ENCODE measurements around the gene DPEP3. TPM values are rescaled to one million over a fixed set of nuclear protein-coding genes. Genes with fewer than 3 reads are reported as not detected.

DPEP3 gene
- total RNA-seq, 1 experiment from 2014 or later = not detected

DNA sequence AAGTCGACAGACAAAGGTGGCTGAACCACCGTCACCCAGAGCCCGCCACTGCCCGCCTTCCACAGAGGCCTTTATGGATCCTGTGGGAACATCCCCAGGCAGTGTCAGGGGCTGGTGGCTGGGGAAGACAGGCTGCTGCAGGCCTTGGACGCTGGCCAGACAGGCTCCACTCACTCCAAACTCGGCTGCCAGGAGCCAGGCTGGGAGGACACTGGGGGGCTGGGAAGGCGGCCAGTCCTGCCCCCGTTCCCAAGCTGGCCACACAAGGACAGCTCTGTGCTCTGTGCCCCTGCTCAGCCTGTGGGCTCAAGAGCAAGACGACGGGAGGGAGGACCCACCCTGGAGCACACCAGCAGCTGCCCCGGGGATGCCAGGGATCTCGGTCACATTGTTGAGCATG is 28.8 kb downstream of the DPEP3 start:
- no peak for TF ChIP-seq EZH2phosphoT487 (IDR thresholded peaks at IDR 0.05; ENCODE audit: borderline replicate concordance, low read length)
- no peak for TF ChIP-seq CTCF (conservative IDR thresholded peaks at IDR 0.05; ENCODE audit: low read depth, low read length)
- no peak for TF ChIP-seq EZH2 (IDR thresholded peaks at IDR 0.05; ENCODE audit: low read length, unreplicated experiment)
- CTCF ChIA-PET = no interaction called here
- no peak overlapping the region for H3K9ac ChIP-seq (ENCODE audit: low read length)

DNA sequence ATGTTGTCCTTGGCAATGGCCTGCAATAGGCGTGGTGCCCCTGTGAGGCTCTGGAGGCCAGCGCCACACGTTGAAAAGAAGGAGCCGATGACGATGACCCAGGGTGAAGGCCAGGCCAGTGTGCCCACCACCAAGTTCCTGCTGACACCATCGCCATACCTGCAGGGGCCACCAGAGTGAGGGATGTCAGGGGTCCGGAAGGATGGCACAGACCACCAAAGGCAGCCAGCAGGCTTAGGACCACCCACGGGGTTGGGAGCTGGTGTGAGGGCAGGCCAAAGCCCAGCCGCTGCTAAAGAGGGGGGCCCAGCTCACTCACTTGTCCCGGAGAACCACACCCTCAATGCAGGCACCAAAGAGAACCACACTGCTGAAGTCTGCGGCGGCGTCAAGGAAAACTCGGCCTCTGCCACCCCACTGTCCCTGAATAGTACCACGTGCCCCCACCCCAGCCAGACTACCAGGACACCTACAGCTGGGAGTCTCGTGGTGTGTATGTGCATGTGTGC is 29.9 kb downstream of the DPEP3 start:
- no TSS peak for BruUV-seq (replicated peaks)
- Histone ChIP-seq H3K4me1 (ENCODE audit: insufficient read depth, low read length) (no peaks in the 10 kb centered on the region), H3K36me3 (ENCODE audit: low read depth, low read length) (no peaks in the 10 kb centered on the region; the same call in 1 of the 2 replicates), H3K9me3 (ENCODE audit: low read length) (no peaks in the 10 kb centered on the region), H2AFZ (ENCODE audit: low read length) (no peak overlapping the region), H3F3A (ENCODE audit: low read length, unreplicated experiment) (no peaks in the 10 kb centered on the region), H3K9ac (ENCODE audit: low read length) (no peak overlapping the region), H3K27me3 (ENCODE audit: low read length) (no peaks in the 10 kb centered on the region), H4K20me1 (ENCODE audit: low read length) (no peaks in the 10 kb centered on the region), H3K27ac (ENCODE audit: low read length) (no peak overlapping the region), H3K79me2 (ENCODE audit: low read length) (no peaks in the 10 kb centered on the region), H3K4me2 (ENCODE audit: low read length) (no peak overlapping the region), H3K9me2 (replicated peaks; ENCODE audit: low read length) (no peaks in the 10 kb centered on the region), H3K4me3 (ENCODE audit: low read length) (no peak overlapping the region)
- ChIA-PET POLR2A (ENCODE audit: unreplicated experiment) (no interaction called here), CTCF (interaction anchor here (0.6 kb wide), 1 partner anchor 66 kb away, joined by 4 read pairs; the partner anchor contains the start of gene NRN1L)
- intact Hi-C loops (cut with micrococcal nuclease) = no loop called here
- no peak for ATAC-seq
- TF ChIP-seq EZH2phosphoT487 (IDR thresholded peaks at IDR 0.05; ENCODE audit: borderline replicate concordance, low read length) = no peak
- no peak for TF ChIP-seq CTCF (conservative IDR thresholded peaks at IDR 0.05; ENCODE audit: low read depth, low read length)
- TF ChIP-seq EZH2 (IDR thresholded peaks at IDR 0.05; ENCODE audit: low read length, unreplicated experiment) = no peak
- DNase-seq = no peak

More for the DNA sequence above, 28.8 kb downstream of the DPEP3 start:
- Histone ChIP-seq H3K27ac (ENCODE audit: low read length) (no peak overlapping the region), H4K20me1 (ENCODE audit: low read length) (no peaks in the 10 kb centered on the region), H3K4me3 (ENCODE audit: low read length) (no peak overlapping the region), H3K36me3 (ENCODE audit: low read depth, low read length) (no peaks in the 10 kb centered on the region; the same call in 1 of the 2 replicates), H3K27me3 (ENCODE audit: low read length) (no peaks in the 10 kb centered on the region), H3K4me1 (ENCODE audit: insufficient read depth, low read length) (no peaks in the 10 kb centered on the region), H3K79me2 (ENCODE audit: low read length) (no peaks in the 10 kb centered on the region), H3K9me3 (ENCODE audit: low read length) (no peaks in the 10 kb centered on the region), H2AFZ (ENCODE audit: low read length) (no peak overlapping the region), H3F3A (ENCODE audit: low read length, unreplicated experiment) (no peaks in the 10 kb centered on the region), H3K9me2 (replicated peaks; ENCODE audit: low read length) (no peaks in the 10 kb centered on the region), H3K4me2 (ENCODE audit: low read length) (no peak overlapping the region)
- POLR2A ChIA-PET (ENCODE audit: unreplicated experiment) = no interaction called here
- no peak for ATAC-seq
- no peak for DNase-seq
- intact Hi-C loops (cut with micrococcal nuclease) = no loop called here
- BruUV-seq (replicated peaks) = no TSS peak

DNA sequence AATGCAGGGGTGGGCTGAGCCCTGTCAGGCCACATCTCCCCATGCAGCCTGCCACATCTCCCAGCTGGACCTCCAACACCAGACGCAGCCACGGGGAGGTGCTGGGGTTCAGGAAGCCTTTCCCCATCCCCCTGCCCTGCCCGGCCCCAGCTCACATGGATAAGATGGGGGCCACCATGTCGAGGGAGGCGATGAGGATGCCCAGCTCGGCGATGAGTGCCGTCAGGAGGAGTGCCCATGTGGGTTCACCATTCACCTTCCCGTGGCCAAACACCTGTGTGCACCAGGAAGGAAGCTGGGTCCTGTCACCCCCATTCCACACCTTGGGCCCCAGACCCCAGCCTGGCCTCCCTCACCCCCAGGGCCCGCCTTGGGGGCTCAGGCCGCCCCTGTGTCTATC is 30.7 kb downstream of the DPEP3 start:
- DNase-seq = no peak
- H3K36me3 ChIP-seq (ENCODE audit: low read depth, low read length) = no peaks in the 10 kb centered on the region; the same call in 1 of the 2 replicates
- CTCF ChIA-PET = interaction anchor here (0.6 kb wide), 1 partner anchor 65 kb away, joined by 4 read pairs; the partner anchor contains the start of gene NRN1L

More for the DNA sequence above, 30.7 kb downstream of the DPEP3 start:
- POLR2A ChIA-PET (ENCODE audit: unreplicated experiment) = no interaction called here
- Histone ChIP-seq H3K4me2 (ENCODE audit: low read length) (no peak overlapping the region), H3K9me3 (ENCODE audit: low read length) (no peaks in the 10 kb centered on the region), H3K27ac (ENCODE audit: low read length) (no peak overlapping the region), H4K20me1 (ENCODE audit: low read length) (no peaks in the 10 kb centered on the region), H3K27me3 (ENCODE audit: low read length) (no peaks in the 10 kb centered on the region), H3K4me3 (ENCODE audit: low read length) (no peak overlapping the region), H3K9ac (ENCODE audit: low read length) (no peak overlapping the region), H2AFZ (ENCODE audit: low read length) (no peak overlapping the region), H3K79me2 (ENCODE audit: low read length) (no peaks in the 10 kb centered on the region), H3K9me2 (replicated peaks; ENCODE audit: low read length) (no peaks in the 10 kb centered on the region), H3K4me1 (ENCODE audit: insufficient read depth, low read length) (no peaks in the 10 kb centered on the region), H3F3A (ENCODE audit: low read length, unreplicated experiment) (no peaks in the 10 kb centered on the region)
- intact Hi-C loops (cut with micrococcal nuclease) = no loop called here
- TF ChIP-seq EZH2 (IDR thresholded peaks at IDR 0.05; ENCODE audit: low read length, unreplicated experiment) (no peak), EZH2phosphoT487 (IDR thresholded peaks at IDR 0.05; ENCODE audit: borderline replicate concordance, low read length) (no peak), CTCF (conservative IDR thresholded peaks at IDR 0.05; ENCODE audit: low read depth, low read length) (no peak)
- no TSS peak for BruUV-seq (replicated peaks)
- no peak for ATAC-seq
